Esophagus muscularis mucosa (tissue), 4 donors: ENCODE data around the gene LITAF. TPM values are rescaled to one million over a fixed set of nuclear protein-coding genes. Genes with fewer than 3 reads are reported as not detected.

Source experiments
- DNase-seq: peaks from one replicate; pipeline ENCODE4 v3.0.0-alpha.2; 2017; ENCODE audit errors: extremely low spot score
- H3K27ac ChIP-seq, 4 donors: fragments of 200-600 bp; sonication (generic); replicated peaks in 1 of 4; 1 replicate in 3 of 4; 2 replicates in 1 of 4; pipeline ENCODE4 v1.5.1; 2016 to 2019; ENCODE audit warnings: mild to moderate bottlenecking in 1 of 4
- H3K27me3 ChIP-seq, 4 donors: fragments of 200-600 bp; sonication (generic); one replicate each; pipeline versions ENCODE4 v1.5.1 to v1.6.0; 2016 to 2019
- H3K36me3 ChIP-seq, 4 donors: fragments of 200-600 bp; sonication (generic); one replicate each; pipeline ENCODE4 v1.5.1; 2016 to 2019
- H3K4me1 ChIP-seq, 4 donors: fragments of 200-600 bp; sonication (generic); one replicate each; pipeline ENCODE4 v1.5.1; 2016 to 2019
- H3K4me3 ChIP-seq, 4 donors: fragments of 200-600 bp; sonication (generic); 1 replicate in 2 of 4; 2 replicates in 2 of 4; pipeline ENCODE4 v1.5.1; 2016 to 2019; ENCODE audit warnings: mild to moderate bottlenecking in 4 of 4, moderate library complexity in 1 of 4
- H3K9me3 ChIP-seq, 4 donors: fragments of 200-600 bp; sonication (generic); 1 replicate in 3 of 4; 2 replicates in 1 of 4; pipeline ENCODE4 v1.5.1; 2016 to 2019
- CTCF ChIP-seq, 3 experiments: fragments of 200-600 bp in 2 of 3; fragments of 450-650 bp in 1 of 3; sonication (generic) in 2 of 3; IDR thresholded peaks; one replicate each; pipeline ENCODE4 v1.5.1; 2017 to 2019; ENCODE audit warnings: antibody characterized with exemption in 3 of 3, mild to moderate bottlenecking in 2 of 3, moderate library complexity in 1 of 3
- EP300 ChIP-seq: sonication (generic); formaldehyde crosslinking; IDR thresholded peaks from one replicate; pipeline ENCODE4 v1.6.1; 2017; ENCODE audit warnings: antibody characterized with exemption
- POLR2A ChIP-seq: fragments of 450-650 bp; IDR thresholded peaks from one replicate; pipeline ENCODE4 v1.6.1; 2017; ENCODE audit warnings: antibody characterized with exemption, moderate library complexity, mild to moderate bottlenecking, low read depth
- POLR2AphosphoS5 ChIP-seq, 2 donors: sonication (generic); formaldehyde crosslinking; IDR thresholded peaks; one replicate each; pipeline ENCODE4 v1.6.1; 2017; ENCODE audit warnings: antibody characterized with exemption in 2 of 2
- WGBS: methylation state at CpG from one replicate; pipeline ENCODE4 v1.1.5; 2018; 5-methylcytosine and 5-hydroxymethylcytosine counted together
- intact Hi-C: fragments of 100-400 bp; cut with DNase I; formaldehyde crosslinking; loops from one replicate; pipeline ENCODE4 v1.15.1; 2023
- total RNA-seq, 4 donors: library from RNA; depleted of rRNA; stranded (reverse); fragments of >200 nt; gene quantifications; one replicate each; pipeline versions ENCODE4 v1.1.0 to v1.2.1, GENCODE V29; 2016

LITAF gene
- total RNA-seq, 4 donors from 2014 or later, result 28.7 to 88.3 (median 36.8) TPM

DNA sequence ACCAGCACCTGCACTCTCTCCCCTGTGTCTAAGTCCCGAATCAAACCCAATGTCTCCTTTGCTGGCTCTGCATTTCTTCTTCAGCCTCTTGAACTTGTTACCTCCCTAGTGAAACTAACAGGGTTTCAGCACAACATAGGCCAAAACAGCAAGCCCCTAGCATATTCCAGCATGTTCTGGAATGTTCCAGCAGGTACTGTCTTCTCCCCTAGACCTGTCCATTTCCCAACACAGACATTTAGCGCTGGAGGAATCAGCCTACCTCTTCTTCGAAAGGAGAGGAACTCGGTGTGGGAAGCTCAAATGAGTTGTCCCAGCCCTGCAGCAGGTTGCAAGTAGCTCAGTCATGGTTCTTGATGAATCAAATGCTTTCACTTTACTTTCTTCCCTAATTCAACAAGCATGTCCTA is 47.1 kb downstream of the LITAF start:
- 60% methylated on average over 4 of the region's 4 CpGs for WGBS
- H3K4me3 ChIP-seq, result no peak overlapping the region
- H3K36me3 ChIP-seq, result no peaks in the 10 kb centered on the region
- no peak for TF ChIP-seq POLR2A
- no peak for TF ChIP-seq EP300
- TF ChIP-seq POLR2AphosphoS5 (IDR thresholded peaks at IDR 0.05), result no peak
- no peak for TF ChIP-seq CTCF (IDR thresholded peaks at IDR 0.05)
- H3K27ac ChIP-seq, result no peak overlapping the region
- intact Hi-C loops, result loop anchor here (10.0 kb wide), 1 partner anchor 275 kb away; no protein-coding TSS in a partner anchor
- no peaks in the 10 kb centered on the region for H3K27me3 ChIP-seq
- DNase-seq, result no peak
- no peaks in the 10 kb centered on the region for H3K9me3 ChIP-seq
- peaks cover 0 to under 1% (median 0%) of the 10 kb centered on the region in 4 donors for H3K4me1 ChIP-seq

DNA sequence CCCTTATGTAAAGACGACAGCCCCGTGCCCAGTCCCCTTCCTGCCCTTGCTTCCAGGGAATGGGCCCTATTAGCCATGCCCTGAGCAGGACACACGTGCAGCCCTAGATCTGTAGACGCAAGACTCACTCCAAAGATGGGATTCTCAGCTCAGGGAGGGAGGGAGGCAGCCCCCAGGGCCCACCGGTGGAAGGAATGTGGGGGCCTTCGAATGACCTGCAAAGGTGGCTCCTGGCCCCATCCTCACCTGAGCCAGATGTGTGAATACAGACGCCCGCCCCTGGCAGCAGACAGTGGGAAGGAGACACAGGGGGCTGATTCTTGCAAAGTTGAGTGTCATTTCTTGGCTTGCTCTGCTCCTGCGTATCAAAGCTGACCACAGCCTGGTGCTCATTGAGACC is 47.8 kb downstream of the LITAF start:
- no peaks in the 10 kb centered on the region for H3K27me3 ChIP-seq
- H3K27ac ChIP-seq, result no peak overlapping the region
- no peaks in the 10 kb centered on the region for H3K36me3 ChIP-seq
- no peak for DNase-seq
- peaks cover 0 to 8% (median 3%) of the 10 kb centered on the region in 4 donors for H3K4me1 ChIP-seq
- no peak overlapping the region for H3K4me3 ChIP-seq
- intact Hi-C loops, result loop anchor here (10.0 kb wide), 1 partner anchor 276 kb away; no protein-coding TSS in a partner anchor
- 84% methylated on average over 8 of the region's 9 CpGs for whole genome bisulfite sequencing
- H3K9me3 ChIP-seq, result no peaks in the 10 kb centered on the region
- TF ChIP-seq POLR2A (no peak), EP300 (no peak), POLR2AphosphoS5 (IDR thresholded peaks at IDR 0.05) (no peak), CTCF (IDR thresholded peaks at IDR 0.05) (no peak)

GRCh38 chr16:11536104-11536866 is 50.4 kb downstream of the LITAF start:
- H3K27ac ChIP-seq, result no peak overlapping the region
- no peaks in the 10 kb centered on the region for H3K9me3 ChIP-seq
- TF ChIP-seq CTCF (IDR thresholded peaks at IDR 0.05), result no peak
- TF ChIP-seq POLR2AphosphoS5 (IDR thresholded peaks at IDR 0.05), result no peak
- no peak for TF ChIP-seq POLR2A
- TF ChIP-seq EP300, result no peak
- H3K36me3 ChIP-seq, result no peaks in the 10 kb centered on the region
- intact Hi-C loops, result loop anchor here (10.0 kb wide), 1 partner anchor 279 kb away; no protein-coding TSS in a partner anchor
- 90% methylated on average over 15 of the region's 15 CpGs for WGBS
- H3K4me1 ChIP-seq, result peaks cover 0 to 10% (median 3%) of the 10 kb centered on the region in 4 donors
- no peak for DNase-seq
- no peak overlapping the region for H3K4me3 ChIP-seq
- no peaks in the 10 kb centered on the region for H3K27me3 ChIP-seq

- Histone ChIP-seq H3K4me1 (peaks cover 0 to 10% (median 3%) of the 10 kb centered on the region in 4 donors), H3K27ac (no peak overlapping the region), H3K36me3 (no peaks in the 10 kb centered on the region), H3K4me3 (no peak overlapping the region), H3K27me3 (peaks cover 0 to 1% (median 0%) of the 10 kb centered on the region in 4 donors), H3K9me3 (no peaks in the 10 kb centered on the region)
- intact Hi-C loops, result loop anchor here (10.0 kb wide), 1 partner anchor 279 kb away; no protein-coding TSS in a partner anchor
- no peak for TF ChIP-seq POLR2A
- no peak for TF ChIP-seq CTCF (IDR thresholded peaks at IDR 0.05)
- no peak for TF ChIP-seq EP300
- no peak for TF ChIP-seq POLR2AphosphoS5 (IDR thresholded peaks at IDR 0.05)
- no peak for DNase-seq
- WGBS, result 86% methylated on average over 11 of the region's 11 CpGs
Measured at GRCh38 chr16:11535494-11535893, 51.2 kb downstream of the LITAF start.
